HG03460 (cell line): Measurements from ENCODE around the gene MEMO1.
"Not testable (repeated sequence)": the region's sequence is repeated elsewhere in the genome, so short reads cannot be mapped to it uniquely, and the experiment has no call there.

Experiments
- ATAC-seq: cut with Tn5 transposase; IDR thresholded peaks from one replicate; pipeline ENCODE4 v1.9.1; 2021; ENCODE audit not compliant: unreplicated experiment

MEMO1 gene

DNA sequence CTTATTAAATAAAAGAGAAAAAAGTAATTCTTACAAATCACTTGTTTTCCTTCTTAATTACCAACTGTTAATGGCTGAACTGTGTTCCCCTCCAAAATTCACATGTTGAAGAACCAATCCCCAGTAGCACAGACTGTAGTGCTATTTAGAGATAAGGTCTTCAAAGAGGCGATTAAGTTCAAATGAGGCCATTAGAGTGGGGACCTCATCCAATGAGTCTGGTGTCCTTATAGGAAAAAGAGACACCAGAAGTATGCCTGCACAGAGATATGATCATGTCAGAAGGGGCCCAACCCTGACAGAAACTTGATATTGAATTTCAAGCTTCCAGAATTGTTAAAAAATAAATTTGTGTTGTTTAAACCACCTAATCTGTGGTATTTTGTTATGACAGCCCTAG, 89.8 kb downstream of the MEMO1 start:
- ATAC-seq: no peak

DNA sequence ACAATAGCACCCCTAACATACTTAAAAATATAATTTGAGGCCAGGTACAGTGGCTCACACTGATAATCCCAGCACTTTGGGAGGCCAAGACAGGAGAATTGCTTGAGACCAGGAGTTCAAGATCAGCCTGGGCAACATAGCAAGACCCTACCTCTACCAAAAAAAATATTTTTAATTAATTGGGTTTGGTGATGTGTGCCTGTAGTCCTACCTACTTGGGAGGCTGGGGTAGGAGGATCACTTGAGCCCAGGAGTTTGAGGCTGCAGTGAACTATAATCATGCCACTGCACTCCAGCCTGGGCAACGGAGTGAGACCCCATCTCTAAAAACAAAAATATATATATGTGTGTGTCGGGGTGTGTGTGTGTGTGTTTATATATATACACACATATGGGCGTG, 91.3 kb downstream of the MEMO1 start:
- ATAC-seq: no peak

DNA sequence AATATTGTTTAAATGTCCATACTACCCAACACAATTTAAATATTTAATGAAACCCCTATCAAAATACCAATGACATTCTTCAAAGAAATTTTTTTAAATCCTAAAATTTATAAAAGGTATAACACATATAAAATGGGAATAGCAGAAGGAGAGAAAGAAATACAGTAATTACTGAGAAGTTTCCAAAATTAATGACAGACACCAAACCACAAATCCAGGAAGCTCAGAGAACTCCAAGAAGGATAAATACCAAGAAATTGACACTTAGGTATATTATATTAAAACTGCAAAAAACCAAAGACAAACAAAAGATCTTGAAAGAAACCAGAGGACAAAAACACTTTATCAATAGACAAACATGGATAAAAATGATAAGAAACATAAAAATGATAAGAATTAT, 101.1 kb downstream of the MEMO1 start:
- ATAC-seq: no peak

GRCh38 chr2:31907491-31907890, 103.3 kb downstream of the MEMO1 start:
- ATAC-seq: not testable (repeated sequence)

- ATAC-seq: no peak
These were observed 107.6 kb downstream of the MEMO1 start for GRCh38 chr2:31903109-31903780.

DNA sequence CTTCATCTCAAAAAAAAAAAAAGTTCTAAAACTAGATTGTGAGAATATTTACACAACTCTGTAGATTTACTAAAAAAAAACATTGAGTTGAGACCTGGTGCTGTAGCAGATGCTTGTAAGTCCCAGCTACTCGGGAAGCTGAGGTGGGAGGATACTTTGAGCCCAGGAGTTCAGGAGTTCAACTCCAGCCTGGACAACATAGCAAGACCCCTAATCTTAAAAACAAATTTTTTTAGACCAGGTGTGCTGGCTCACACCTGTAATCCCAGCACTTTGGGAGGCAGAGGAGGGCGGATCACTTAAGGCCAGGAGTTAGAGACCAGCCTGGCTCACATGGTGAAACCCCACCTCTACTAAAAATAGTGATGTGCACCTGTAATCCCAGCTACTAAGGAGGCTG, 108.9 kb downstream of the MEMO1 start:
- no peak for ATAC-seq

GRCh38 chr2:31900156-31900555, 110.7 kb downstream of the MEMO1 start:
- ATAC-seq: not testable (repeated sequence)

DNA sequence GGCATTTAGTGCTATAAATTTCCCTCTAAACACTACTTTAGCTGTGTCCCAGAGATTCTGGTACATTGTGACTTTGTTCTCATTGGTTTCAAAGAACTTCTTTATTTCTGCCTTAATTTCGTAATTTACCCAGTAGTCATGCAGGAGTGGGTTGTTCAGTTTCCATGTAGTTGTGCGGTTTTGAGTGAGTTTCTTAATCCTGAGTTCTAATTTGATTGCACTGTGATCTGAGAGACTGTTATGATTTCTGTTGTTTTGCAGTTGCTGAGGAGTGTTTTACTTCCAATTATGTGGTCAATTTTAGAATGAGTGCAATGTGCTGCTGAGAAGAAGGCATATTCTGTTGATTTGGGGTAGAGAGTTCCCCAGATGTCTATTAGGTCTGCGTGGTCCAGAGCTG, 112.5 kb downstream of the MEMO1 start:
- not testable (repeated sequence) for ATAC-seq

DNA sequence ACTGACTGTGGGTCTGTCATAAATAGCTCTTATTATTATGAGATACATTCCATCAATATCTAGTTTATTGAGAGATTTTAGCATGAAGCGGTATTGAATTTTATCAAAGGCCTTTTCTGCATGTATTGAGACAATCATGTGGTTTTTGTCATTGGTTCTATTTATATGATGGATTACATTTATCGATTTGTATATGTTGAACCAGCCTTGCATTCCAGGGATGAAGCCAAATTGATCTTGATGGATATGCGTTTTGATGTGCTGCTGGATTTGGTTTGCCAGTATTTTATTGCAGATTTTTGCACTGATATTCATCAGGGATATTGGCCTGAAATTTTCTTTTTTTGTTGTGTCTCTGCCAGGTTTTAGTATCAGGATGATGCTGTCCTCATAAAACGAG, 113.5 kb downstream of the MEMO1 start:
- not testable (repeated sequence) for ATAC-seq

GRCh38 chr2:31896293-31896692, 114.5 kb downstream of the MEMO1 start:
- no peak for ATAC-seq

- ATAC-seq: no peak
These were observed 116.2 kb downstream of the MEMO1 start for GRCh38 chr2:31894656-31895055.

DNA sequence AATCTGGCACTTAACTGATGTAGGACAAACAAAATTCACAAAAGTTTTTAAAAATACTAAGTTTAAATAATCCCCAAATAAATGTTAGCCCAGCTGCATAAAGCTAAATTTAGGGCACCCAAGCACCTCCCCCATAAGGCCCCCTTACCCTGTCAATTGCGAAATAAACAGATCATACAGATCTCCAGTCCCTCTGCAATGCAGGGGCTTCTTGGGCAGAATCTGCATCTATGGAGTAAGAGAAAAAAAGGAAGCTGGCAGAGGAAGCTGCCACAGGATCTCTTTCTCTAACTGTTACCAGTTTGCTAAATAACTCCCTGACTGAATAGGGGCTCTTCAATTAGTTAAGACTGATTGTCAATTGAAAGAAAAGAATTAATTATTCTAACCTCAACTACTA, 117.7 kb downstream of the MEMO1 start:
- ATAC-seq: no peak

DNA sequence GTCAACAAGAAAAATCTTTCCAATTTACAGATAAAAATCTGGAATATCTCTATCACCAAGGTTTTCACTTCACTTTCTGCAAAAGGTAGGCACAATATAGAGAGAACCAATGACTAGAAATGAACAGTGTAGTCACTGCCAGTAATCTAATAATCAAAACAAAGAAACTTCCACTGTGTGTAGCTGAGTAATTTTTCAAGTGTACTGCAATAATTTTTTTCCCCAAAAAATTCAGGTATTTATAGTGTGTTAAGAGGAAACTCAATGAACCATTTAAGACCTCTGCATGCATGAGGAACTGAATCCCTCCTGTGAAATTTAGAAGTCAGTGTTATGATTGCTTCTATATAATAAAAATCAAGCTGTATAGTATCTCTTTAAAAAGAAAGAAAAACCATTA, 121.8 kb downstream of the MEMO1 start:
- ATAC-seq: no peak

DNA sequence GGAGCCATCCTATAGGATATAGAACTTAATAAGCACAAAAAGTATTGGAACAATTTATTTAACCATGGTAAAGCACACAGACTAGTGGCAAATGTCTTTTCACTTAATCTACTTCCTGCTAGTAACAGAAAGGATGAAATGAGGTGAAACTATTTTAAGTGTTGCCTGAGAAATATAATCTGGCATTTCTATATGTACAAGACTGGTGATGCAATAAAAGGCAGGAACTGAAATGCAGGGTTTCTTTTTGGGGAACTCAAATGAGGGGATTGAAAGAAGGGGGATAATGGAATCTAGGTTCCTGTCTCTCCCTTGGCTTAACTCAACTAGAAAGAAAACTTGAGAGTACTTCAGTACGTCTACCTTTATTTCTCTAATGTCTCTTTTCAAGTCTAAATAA, 122.3 kb downstream of the MEMO1 start:
- no peak for ATAC-seq

- ATAC-seq: no peak
These were observed 124.1 kb downstream of the MEMO1 start for GRCh38 chr2:31886700-31887099.

- ATAC-seq: no peak
These were observed 133.8 kb downstream of the MEMO1 start for GRCh38 chr2:31877008-31877407.

DNA sequence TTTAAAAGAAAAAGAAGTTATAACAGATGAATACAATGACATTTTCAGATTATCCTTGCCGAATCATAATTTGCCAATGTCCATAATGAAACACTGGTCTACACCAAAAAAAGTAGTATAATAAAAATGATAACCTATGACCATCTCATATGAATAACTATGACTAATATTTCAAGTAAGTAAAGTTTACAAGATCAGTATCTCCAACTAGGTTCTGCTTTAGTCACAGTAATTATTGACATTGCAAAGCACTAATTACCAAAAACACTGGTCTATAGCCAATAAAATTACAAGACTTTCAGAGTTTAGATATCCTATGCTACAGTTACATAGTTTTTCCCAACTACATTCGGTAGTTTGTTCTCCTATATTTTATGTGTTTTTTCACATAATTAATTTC, 136.7 kb downstream of the MEMO1 start:
- ATAC-seq: no peak

- no peak for ATAC-seq
These were observed 145.6 kb downstream of the MEMO1 start for GRCh38 chr2:31865215-31865614.

- no peak for ATAC-seq
These were observed 146.9 kb downstream of the MEMO1 start for GRCh38 chr2:31863867-31864266.

DNA sequence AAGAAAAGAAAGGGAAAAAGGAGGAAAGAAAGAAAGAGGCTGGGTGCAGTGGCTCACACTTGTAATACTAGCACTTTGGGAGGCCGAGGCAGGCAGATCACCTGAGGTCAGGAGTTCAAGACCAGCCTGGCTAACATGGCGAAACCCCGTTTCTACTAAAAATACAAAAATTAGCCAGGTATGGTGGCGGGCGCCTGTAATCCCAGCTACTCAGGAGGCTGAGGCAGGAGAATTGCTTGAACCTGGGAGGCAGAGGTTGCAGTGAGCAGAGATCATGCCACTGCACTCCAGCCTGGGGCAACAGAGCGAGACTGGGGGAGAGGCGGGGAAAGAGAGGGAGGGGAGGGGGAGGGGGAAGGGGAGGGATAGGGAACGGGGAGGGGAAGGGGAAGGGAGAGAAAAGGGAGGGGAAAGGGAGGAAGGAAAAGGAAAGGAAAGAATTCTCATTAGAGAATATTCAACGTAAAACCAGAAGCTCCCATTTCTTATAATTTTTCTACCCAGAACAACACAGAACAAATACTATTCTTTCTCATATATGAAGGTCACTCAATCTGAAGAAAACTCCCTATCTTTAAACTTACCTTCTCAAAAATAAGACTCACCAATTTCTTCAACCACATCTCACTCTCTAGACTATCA, 147.7 kb downstream of the MEMO1 start:
- not testable (repeated sequence) for ATAC-seq

DNA sequence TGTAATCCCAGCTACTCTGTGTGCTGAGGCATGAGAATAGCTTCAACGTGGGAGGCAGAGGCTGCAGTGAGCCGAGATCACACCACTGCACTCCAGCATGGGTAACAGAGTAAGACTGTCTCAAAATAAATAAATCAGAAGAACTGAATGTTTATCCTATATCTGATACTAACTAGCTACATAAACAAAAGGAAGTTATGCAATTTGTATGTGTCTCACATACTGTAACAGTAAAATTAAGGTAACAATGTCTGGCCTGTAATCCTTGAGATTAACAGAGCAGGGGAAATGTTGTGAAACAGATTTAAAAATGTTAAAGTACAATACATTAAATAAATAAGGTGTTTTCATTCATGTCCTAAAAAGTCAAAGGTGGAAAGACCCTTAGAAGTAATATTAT, 150.8 kb downstream of the MEMO1 start:
- no peak for ATAC-seq

DNA sequence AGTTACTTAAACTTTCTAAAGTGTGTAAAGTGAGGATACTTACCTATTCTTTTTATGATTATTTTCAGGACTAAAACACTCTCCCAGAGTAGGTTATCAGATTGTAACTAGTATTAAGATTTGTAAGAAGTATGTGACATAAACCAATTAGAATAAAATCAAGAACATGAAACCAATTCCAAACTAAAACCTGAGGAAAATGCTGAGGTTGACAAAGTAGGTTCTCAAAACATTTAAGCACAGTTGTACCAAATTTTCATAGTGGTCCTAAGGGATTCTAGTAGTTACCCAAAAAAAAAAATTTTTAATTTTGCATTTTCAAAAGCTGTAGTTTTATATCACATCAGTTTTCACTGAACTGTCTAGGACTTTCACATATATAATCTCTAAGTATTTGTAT, 157.3 kb downstream of the MEMO1 start:
- no peak for ATAC-seq

GRCh38 chr2:31842150-31842549, 168.7 kb downstream of the MEMO1 start:
- ATAC-seq: not testable (repeated sequence)
